GM23338 (cell line): Measurements from ENCODE around the gene IDE. TPM values are rescaled to one million over a fixed set of nuclear protein-coding genes. Genes with fewer than 3 reads are reported as not detected.

Source experiments
- ATAC-seq: fragments of 200-7000 bp; cut with Tn5 transposase; 3 replicates; pipeline ENCODE4 v1.9.1; 2020
- DNase-seq: peaks from one replicate; pipeline ENCODE4 v3.0.0-alpha.2; 2015; ENCODE audit warnings: low spot score
- H2AFZ ChIP-seq: fragments of 200-600 bp; sonication (generic); 2 replicates; pipeline ENCODE4 v1.8.0; 2016; ENCODE audit warnings: antibody characterized with exemption, mild to moderate bottlenecking, moderate library complexity
- H3F3A ChIP-seq: fragments of 200-600 bp; sonication (generic); replicated peaks from 2 replicates; pipeline ENCODE4 v1.8.0; 2017; ENCODE audit warnings: antibody characterized with exemption, mixed run types, low read depth
- H3K27ac ChIP-seq: fragments of 200-600 bp; sonication (generic); 2 replicates; pipeline ENCODE4 v1.6.1; 2016; ENCODE audit warnings: low read depth
- H3K27me3 ChIP-seq: fragments of 200-600 bp; sonication (generic); 2 replicates; pipeline ENCODE4 v1.8.0; 2016; ENCODE audit warnings: mild to moderate bottlenecking, mixed run types, moderate library complexity; ENCODE audit not compliant: insufficient read depth
- H3K36me3 ChIP-seq: fragments of 200-600 bp; sonication (generic); 2 replicates; pipeline ENCODE4 v1.8.0; 2016; ENCODE audit warnings: mild to moderate bottlenecking; ENCODE audit not compliant: insufficient read depth
- H3K4me1 ChIP-seq: fragments of 200-600 bp; sonication (generic); 2 replicates; pipeline ENCODE4 v1.8.0; 2016; ENCODE audit warnings: mild to moderate bottlenecking, moderate library complexity; ENCODE audit not compliant: insufficient read depth
- H3K4me2 ChIP-seq: fragments of 200-600 bp; sonication (generic); 2 replicates; pipeline ENCODE4 v1.7.1; 2017; ENCODE audit warnings: mixed run types
- H3K4me3 ChIP-seq: fragments of 200-600 bp; sonication (generic); 2 replicates; pipeline ENCODE4 v1.6.1; 2016; ENCODE audit warnings: mixed run types
- H3K79me2 ChIP-seq: fragments of 200-600 bp; sonication (generic); replicated peaks from 2 replicates; pipeline ENCODE4 v1.8.0; 2017; ENCODE audit warnings: mild to moderate bottlenecking; ENCODE audit not compliant: insufficient read depth
- H3K9me2 ChIP-seq: fragments of 200-600 bp; sonication (generic); 2 replicates; pipeline ENCODE4 v1.8.0; 2017; ENCODE audit not compliant: insufficient read depth
- H4K20me1 ChIP-seq: fragments of 200-600 bp; sonication (generic); replicated peaks from 2 replicates; pipeline ENCODE4 v1.8.0; 2017; ENCODE audit warnings: mild to moderate bottlenecking; ENCODE audit not compliant: insufficient read depth
- H3K27ac Mint-ChIP-seq: 2 replicates; pipeline ENCODE4 v1.8.0; 2020; ENCODE audit warnings: inconsistent platforms, mild to moderate bottlenecking, moderate library complexity, mixed read lengths
- H3K27me3 Mint-ChIP-seq: 3 replicates; pipeline ENCODE4 v1.8.0; 2022; ENCODE audit warnings: low read depth, mild to moderate bottlenecking, moderate library complexity, mixed read lengths, inconsistent platforms; ENCODE audit not compliant: insufficient read depth, poor library complexity
- H3K36me3 Mint-ChIP-seq: 3 replicates; pipeline ENCODE4 v1.8.0; 2021; ENCODE audit warnings: low read depth, mild to moderate bottlenecking, inconsistent platforms, moderate library complexity, mixed read lengths
- H3K4me1 Mint-ChIP-seq: 3 replicates; pipeline ENCODE4 v1.8.0; 2020; ENCODE audit warnings: mild to moderate bottlenecking, inconsistent platforms, mixed read lengths
- H3K4me3 Mint-ChIP-seq: 3 replicates; pipeline ENCODE4 v1.8.0; 2021; ENCODE audit warnings: moderate library complexity, mild to moderate bottlenecking, inconsistent platforms, mixed read lengths
- H3K9me3 Mint-ChIP-seq: 3 replicates; pipeline ENCODE4 v1.8.0; 2020; ENCODE audit warnings: moderate library complexity, mild to moderate bottlenecking, inconsistent platforms, mixed read lengths
- CREB1 ChIP-seq: fragments of 250-450 bp; sonication (Bioruptor Pico); IDR thresholded peaks from 2 replicates; pipeline ENCODE4 v1.5.0; 2020; ENCODE audit warnings: low read depth, mild to moderate bottlenecking, moderate library complexity
- EZH2 ChIP-seq: fragments of 200-600 bp; sonication (generic); IDR thresholded peaks from one replicate; pipeline ENCODE4 v1.8.0; 2017; ENCODE audit warnings: antibody characterized with exemption, mild to moderate bottlenecking, low read depth; ENCODE audit not compliant: unreplicated experiment
- EZH2phosphoT487 ChIP-seq: fragments of 200-600 bp; sonication (generic); IDR thresholded peaks from one replicate; pipeline ENCODE4 v1.8.1; 2018; ENCODE audit warnings: antibody characterized with exemption; ENCODE audit not compliant: unreplicated experiment
- JUNB ChIP-seq: IDR thresholded peaks from one replicate; pipeline ENCODE4 v1.6.1; 2016; ENCODE audit warnings: antibody characterized with exemption; ENCODE audit not compliant: unreplicated experiment
- POLR2AphosphoS5 ChIP-seq: IDR thresholded peaks from 2 replicates; pipeline ENCODE4 v1.6.1; 2016; ENCODE audit warnings: antibody characterized with exemption, low read depth
- STAT1 ChIP-seq: IDR thresholded peaks from one replicate; pipeline ENCODE4 v1.6.1; 2016; ENCODE audit warnings: antibody characterized with exemption; ENCODE audit not compliant: unreplicated experiment
- ZNF114 ChIP-seq: fragments of 250-450 bp; sonication (Bioruptor Pico); IDR thresholded peaks from 2 replicates; pipeline ENCODE4 v1.5.0; 2020; ENCODE audit warnings: mild to moderate bottlenecking, moderate library complexity
- ZNF331 ChIP-seq: fragments of 250-450 bp; sonication (Bioruptor Pico); IDR thresholded peaks from 2 replicates; pipeline ENCODE4 v1.5.0; 2020; ENCODE audit warnings: low read depth, mild to moderate bottlenecking, moderate library complexity
- polyA plus RNA-seq: library from polyadenylated mRNA; unstranded; fragments of >200 nt; fragmentation: Nextera tagmentation; extraction: Ambion mirVana; gene quantifications from 2 replicates; pipeline ENCODE4 v1.2.1, GENCODE V29; 2016
- total RNA-seq: library from RNA; depleted of rRNA; stranded (reverse); fragments of >200 nt; shearing (Covaris generic); gene quantifications from 2 replicates; pipeline ENCODE4 v1.2.3, GENCODE V29; 2014
- TF ChIP-seq, protein P1 (sequence below): IDR thresholded peaks from 2 replicates; pipeline ENCODE4 v1.6.1; 2016; ENCODE audit warnings: antibody characterized with exemption
- TF ChIP-seq, protein P2 (sequence below), 2 experiments: fragments of 200-600 bp in 1 of 2; sonication (generic) in 1 of 2; conservative IDR thresholded peaks; 2 replicates each; pipeline versions ENCODE4 v1.5.1 to v1.6.1; 2016 to 2017; ENCODE audit warnings: antibody characterized with exemption in 2 of 2, low read depth in 2 of 2, mild to moderate bottlenecking in 2 of 2, moderate library complexity in 1 of 2

The IDE gene
- total and polyA plus RNA-seq, 2 experiments from 2014 or later: 12.9 to 36.3 TPM

DNA sequence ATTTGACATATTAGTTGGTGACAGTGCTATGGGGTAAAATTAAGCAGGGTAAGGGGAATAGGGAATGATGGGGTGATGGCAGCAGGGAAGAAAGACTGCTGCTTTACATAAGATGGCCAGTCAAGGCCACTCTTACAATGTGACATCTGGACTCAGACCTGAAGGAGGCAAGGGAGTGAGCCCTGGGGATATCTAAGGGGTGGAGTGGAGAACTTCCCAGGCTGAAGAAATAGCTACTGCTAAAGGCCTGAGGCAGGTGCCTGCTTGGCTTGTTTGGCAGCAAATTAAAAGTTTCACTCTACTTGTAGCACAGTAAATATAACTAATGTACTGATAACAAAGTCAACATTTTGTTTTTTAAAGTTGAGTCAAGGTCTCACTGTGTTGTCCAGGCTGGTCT is 93.5 kb downstream of the IDE start:
- TF ChIP-seq ZNF114 (CRISPR knock-in tag) (no peak), JUNB (no peak), STAT1 (no peak), CREB1 (CRISPR knock-in tag) (no peak), ZNF331 (no peak), EZH2 (no peak), POLR2AphosphoS5 (no peak)
- TF ChIP-seq, protein P1, sequence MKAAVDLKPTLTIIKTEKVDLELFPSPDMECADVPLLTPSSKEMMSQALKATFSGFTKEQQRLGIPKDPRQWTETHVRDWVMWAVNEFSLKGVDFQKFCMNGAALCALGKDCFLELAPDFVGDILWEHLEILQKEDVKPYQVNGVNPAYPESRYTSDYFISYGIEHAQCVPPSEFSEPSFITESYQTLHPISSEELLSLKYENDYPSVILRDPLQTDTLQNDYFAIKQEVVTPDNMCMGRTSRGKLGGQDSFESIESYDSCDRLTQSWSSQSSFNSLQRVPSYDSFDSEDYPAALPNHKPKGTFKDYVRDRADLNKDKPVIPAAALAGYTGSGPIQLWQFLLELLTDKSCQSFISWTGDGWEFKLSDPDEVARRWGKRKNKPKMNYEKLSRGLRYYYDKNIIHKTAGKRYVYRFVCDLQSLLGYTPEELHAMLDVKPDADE: no peak
- Mint-ChIP-seq H3K36me3 (peaks cover 22% of the 10 kb centered on the region), H3K4me3 (no peak overlapping the region), H3K9me3 (no peaks in the 10 kb centered on the region), H3K27me3 (no peaks in the 10 kb centered on the region), H3K27ac (no peak overlapping the region), H3K4me1 (peaks cover 7% of the 10 kb centered on the region; the same call in 2 of the 3 replicates)
- no peak for ATAC-seq
- H3F3A ChIP-seq: no peaks in the 10 kb centered on the region
- H3K9me2 ChIP-seq: no peaks in the 10 kb centered on the region
- peaks cover 4% of the 10 kb centered on the region for H3K36me3 ChIP-seq
- no peaks in the 10 kb centered on the region for H3K4me1 ChIP-seq
- no peaks in the 10 kb centered on the region for H3K27me3 ChIP-seq
- no peak overlapping the region for H3K4me3 ChIP-seq
- no peaks in the 10 kb centered on the region; the same call in 1 of the 2 replicates for H4K20me1 ChIP-seq
- no peak overlapping the region for H2AFZ ChIP-seq
- no peak overlapping the region for H3K27ac ChIP-seq
- H3K79me2 ChIP-seq: no peaks in the 10 kb centered on the region
- no peak overlapping the region for H3K4me2 ChIP-seq
- DNase-seq: no peak

DNA sequence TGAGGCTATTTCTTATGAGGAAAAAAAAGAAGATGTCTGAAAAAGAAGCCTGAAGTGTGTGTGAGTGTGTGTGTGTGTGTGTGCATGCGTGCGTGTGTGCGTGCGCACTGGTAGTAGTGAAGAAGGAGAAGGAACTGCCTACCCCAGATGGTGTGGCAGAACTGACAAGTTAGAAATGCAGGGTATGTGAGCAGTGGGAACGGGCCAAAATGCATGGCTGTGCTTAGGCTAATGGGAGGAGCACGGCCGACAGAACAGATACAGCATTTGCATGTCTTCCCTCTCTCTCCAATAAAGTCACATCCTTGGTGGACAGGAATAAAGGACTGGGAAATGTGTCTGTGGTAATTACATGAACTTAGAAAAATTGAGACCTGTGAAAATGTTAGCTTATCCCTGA is 94.3 kb downstream of the IDE start:
- Mint-ChIP-seq H3K4me1 (peaks cover 7% of the 10 kb centered on the region; the same call in 2 of the 3 replicates), H3K27me3 (no peaks in the 10 kb centered on the region), H3K4me3 (no peak overlapping the region), H3K36me3 (peaks cover 18% of the 10 kb centered on the region), H3K9me3 (no peaks in the 10 kb centered on the region), H3K27ac (peak overlapping the region; percentile 38)
- Histone ChIP-seq H2AFZ (no peak overlapping the region), H3K36me3 (peaks cover 4% of the 10 kb centered on the region), H3K4me2 (no peak overlapping the region), H3K4me1 (no peaks in the 10 kb centered on the region), H3K27ac (no peak overlapping the region), H3F3A (no peaks in the 10 kb centered on the region), H3K4me3 (no peak overlapping the region), H3K9me2 (no peaks in the 10 kb centered on the region), H3K79me2 (no peaks in the 10 kb centered on the region), H3K27me3 (no peaks in the 10 kb centered on the region), H4K20me1 (no peaks in the 10 kb centered on the region; the same call in 1 of the 2 replicates)
- peak; percentile 7 for DNase-seq
- peak; percentile 45; the same call in 2 of the 3 replicates for ATAC-seq
- no peak for TF ChIP-seq EZH2
- no peak for TF ChIP-seq ZNF331
- TF ChIP-seq EZH2phosphoT487: no peak
- no peak for TF ChIP-seq JUNB
- no peak for TF ChIP-seq POLR2AphosphoS5

DNA sequence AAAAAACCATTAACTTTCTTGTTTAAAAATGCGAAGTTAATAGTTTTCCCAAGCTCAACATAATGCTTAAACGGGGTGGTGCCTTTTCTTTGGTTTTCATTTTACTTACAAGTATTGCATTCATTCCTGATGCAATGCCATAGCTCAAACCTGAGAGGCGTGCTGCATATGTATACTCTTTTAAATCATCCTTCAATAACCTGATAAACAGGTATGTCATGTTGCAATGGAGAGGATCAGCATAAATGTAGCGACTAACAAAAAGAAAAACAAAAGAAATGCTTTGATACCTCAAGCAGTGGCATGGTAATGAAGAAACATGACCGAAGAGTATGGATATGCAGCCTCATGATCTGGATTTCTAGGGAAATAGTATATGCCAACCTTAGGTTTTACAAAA is 95.4 kb downstream of the IDE start:
- Histone ChIP-seq H3K36me3 (peaks cover 9% of the 10 kb centered on the region), H3K79me2 (no peaks in the 10 kb centered on the region), H2AFZ (no peak overlapping the region), H3K27me3 (no peaks in the 10 kb centered on the region), H3K27ac (no peak overlapping the region), H3K4me1 (no peaks in the 10 kb centered on the region), H3K9me2 (no peaks in the 10 kb centered on the region), H4K20me1 (no peaks in the 10 kb centered on the region; the same call in 1 of the 2 replicates), H3F3A (no peaks in the 10 kb centered on the region), H3K4me3 (no peak overlapping the region), H3K4me2 (no peak overlapping the region)
- H3K4me3 Mint-ChIP-seq: no peak overlapping the region
- peaks cover 19% of the 10 kb centered on the region for H3K36me3 Mint-ChIP-seq
- H3K9me3 Mint-ChIP-seq: no peaks in the 10 kb centered on the region
- DNase-seq (no peak), ATAC-seq (no peak)
- peak overlapping the region; percentile 81; the same call in 1 of the 2 replicates for H3K27ac Mint-ChIP-seq
- peaks cover 7% of the 10 kb centered on the region; the same call in 2 of the 3 replicates for H3K4me1 Mint-ChIP-seq
- H3K27me3 Mint-ChIP-seq: no peaks in the 10 kb centered on the region
- TF ChIP-seq, protein P2, sequence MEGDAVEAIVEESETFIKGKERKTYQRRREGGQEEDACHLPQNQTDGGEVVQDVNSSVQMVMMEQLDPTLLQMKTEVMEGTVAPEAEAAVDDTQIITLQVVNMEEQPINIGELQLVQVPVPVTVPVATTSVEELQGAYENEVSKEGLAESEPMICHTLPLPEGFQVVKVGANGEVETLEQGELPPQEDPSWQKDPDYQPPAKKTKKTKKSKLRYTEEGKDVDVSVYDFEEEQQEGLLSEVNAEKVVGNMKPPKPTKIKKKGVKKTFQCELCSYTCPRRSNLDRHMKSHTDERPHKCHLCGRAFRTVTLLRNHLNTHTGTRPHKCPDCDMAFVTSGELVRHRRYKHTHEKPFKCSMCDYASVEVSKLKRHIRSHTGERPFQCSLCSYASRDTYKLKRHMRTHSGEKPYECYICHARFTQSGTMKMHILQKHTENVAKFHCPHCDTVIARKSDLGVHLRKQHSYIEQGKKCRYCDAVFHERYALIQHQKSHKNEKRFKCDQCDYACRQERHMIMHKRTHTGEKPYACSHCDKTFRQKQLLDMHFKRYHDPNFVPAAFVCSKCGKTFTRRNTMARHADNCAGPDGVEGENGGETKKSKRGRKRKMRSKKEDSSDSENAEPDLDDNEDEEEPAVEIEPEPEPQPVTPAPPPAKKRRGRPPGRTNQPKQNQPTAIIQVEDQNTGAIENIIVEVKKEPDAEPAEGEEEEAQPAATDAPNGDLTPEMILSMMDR (conservative IDR thresholded peaks at IDR 0.05; ENCODE audit: low read depth in 2 of 2): no peak
- TF ChIP-seq ZNF114 (CRISPR knock-in tag) (no peak), STAT1 (no peak), EZH2 (no peak), JUNB (no peak)
